GM18517 (cell line): ENCODE data around the gene TMEM143.
"Not testable (repeated sequence)": the region's sequence is repeated elsewhere in the genome, so short reads cannot be mapped to it uniquely, and the experiment has no call there.

Source experiments
- ATAC-seq: cut with Tn5 transposase; IDR thresholded peaks from one replicate; pipeline ENCODE4 v1.9.1; 2021; ENCODE audit warnings: mild to moderate bottlenecking, moderate library complexity; ENCODE audit not compliant: unreplicated experiment

TMEM143 gene

DNA sequence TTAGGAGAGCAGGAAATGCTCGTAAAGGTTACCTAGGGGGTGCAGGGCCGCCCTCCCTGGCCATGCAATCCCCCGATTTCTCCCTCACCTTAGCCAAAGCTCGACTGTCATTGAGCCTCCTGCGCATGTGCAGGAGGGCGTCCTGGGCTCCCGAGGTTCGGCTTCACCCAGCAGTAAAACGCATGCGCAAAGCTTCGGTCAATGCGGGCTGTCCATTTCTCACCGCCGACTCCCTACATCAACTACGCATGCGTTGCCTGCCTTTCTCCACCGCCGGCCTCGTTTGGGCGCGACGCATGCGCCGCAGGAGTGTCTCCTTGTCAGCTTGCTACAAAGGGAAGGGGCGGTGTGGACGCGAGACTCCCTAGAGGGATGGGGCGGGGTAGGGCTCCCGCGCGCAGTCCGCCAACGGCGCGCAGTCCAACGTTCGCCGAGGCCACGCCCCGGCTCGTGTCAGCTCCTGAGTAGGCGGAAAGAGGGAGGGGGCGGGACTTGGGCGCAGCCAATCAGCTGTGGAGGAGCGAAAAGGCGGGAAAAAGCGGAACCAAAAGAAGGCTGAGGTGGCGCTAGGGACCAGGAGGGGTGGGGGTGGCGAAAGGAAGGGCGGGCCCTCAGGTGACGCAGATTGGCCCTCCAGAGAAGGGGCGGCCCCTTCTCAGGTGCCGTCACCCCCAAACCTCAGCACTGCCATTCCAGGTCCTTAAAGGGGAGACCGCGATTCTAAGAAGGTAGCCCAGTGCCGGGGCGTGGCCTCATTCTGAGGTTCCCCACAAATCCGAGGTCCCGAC lies at the start of gene TMEM143, which contains the start of gene SYNGR4:
Gene TMEM143 (minus strand): TSS at position 131 of the 788 bp plus-strand sequence. CDS start 20 bp downstream, at position 111.
Gene SYNGR4 (plus strand): TSS at position 558 of the 788 bp plus-strand sequence. CDS start 1,476 bp downstream, outside the sequence.
- peak; percentile 80 for ATAC-seq

DNA sequence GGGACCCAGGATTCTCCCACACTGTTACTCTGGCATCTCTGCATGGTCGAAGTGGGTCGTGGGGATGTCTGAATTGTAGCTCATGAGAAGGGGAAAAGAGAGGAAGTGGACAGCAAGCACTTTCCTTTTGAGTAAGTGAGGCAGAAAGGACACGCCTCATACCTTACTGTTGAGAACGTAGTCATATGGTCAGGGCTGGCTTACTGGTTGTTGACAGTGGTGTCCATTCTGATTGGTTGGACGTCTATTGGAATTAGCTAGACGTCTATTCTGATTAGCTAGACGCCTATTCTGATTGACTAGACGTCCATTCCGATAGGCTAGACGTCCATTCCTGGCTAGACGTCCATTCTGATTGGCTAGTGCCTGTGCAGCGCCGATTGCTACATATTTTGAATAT lies 42.1 kb upstream of the TMEM143 start:
- no peak for ATAC-seq

DNA sequence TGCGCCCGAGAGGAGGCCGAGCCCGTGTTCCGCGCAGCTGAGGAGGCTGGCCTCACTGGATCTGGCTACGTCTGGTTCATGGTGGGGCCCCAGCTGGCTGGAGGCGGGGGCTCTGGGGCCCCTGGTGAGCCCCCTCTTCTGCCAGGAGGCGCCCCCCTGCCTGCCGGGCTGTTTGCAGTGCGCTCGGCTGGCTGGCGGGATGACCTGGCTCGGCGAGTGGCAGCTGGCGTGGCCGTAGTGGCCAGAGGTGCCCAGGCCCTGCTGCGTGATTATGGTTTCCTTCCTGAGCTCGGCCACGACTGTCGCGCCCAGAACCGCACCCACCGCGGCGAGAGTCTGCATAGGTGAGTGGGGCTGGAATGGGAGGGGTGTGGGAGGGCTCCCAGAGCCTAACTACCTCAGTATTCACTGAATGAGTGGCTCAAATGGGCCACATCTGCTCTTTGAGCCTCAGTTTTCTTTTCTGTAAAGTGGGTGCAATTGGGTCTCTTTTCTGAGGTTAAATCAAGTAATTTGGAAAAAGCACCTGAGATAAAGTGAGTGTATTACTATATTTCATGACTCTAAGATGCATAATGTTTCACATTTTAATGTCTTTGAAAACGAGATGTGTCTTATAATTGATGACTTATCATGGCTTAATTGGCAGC lies 41.4 kb upstream of the TMEM143 start:
- ATAC-seq, result no peak

DNA sequence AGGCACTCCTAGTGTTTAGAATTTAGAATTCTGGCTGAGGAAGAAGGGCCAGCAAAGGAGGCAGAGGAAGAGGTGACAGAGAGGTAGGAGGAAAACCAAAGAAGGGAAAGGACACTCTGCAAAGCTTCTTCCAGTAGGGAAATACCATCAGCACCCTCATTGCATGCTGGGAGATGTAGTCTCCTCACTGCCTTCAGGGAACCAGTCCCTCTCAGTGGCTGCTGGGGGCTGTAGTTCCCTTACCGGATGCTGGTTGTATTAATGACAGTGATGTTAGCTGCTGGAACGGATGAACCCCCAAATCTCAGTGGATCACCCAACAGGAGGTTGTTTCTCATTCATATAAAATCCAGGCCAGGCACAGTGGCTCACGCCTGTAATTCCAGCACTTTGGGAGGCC lies 39.9 kb upstream of the TMEM143 start:
- no peak for ATAC-seq

DNA sequence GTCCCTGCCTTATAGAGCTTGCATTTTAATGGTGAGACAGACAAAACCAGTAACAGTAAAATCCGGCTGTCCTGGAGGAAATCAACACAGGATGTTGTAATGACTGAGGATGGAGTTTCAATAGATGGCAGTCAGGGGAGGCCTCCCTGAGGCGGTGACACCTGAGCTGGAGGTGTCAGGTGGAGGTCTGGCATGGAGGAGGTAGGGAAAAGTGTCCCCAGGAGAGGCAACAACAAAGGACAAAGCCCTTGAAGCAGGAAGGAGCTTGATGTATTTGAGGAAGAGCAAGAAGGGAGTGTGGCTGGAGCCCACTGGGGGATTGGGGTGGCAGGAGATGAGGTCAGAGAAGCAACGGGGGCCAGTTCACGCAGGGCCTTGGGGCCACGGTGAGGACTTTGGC lies 37.5 kb upstream of the TMEM143 start:
- ATAC-seq, result no peak

DNA sequence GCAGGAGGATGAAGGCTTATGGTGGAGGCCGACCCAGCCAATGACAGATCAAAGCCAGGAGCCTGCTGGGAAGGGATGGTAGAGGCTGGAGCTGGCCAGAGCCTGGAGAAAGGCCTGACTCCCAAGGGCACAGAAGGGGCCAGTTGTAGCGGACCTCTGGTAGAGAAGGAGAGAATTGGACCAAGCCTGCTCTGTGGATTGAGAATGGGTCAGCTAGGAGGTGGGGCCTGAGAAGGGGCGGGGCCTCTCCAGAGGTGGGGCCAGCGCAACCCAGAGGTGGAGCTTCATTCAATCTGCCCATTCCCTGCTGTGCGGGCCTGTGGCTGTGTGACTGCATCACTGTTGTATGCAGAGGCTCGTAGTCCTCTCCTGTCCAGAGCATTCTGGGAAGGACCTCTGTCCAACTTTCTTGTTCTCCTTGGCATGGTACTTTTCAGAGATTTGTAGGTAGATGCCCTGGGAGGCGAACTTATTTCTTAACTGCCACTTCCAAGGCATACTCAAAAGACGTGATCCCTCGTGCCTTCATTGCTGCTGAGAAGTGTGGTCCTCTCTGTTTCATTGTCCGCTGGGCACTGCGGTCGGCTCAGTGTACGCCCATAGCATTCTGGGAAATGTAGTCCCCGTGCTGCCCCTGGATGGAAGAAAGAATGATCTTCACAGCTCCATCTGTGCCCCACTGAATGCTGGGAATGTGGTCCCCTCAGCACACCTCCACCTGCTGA lies 36.4 kb upstream of the TMEM143 start:
- no peak for ATAC-seq

DNA sequence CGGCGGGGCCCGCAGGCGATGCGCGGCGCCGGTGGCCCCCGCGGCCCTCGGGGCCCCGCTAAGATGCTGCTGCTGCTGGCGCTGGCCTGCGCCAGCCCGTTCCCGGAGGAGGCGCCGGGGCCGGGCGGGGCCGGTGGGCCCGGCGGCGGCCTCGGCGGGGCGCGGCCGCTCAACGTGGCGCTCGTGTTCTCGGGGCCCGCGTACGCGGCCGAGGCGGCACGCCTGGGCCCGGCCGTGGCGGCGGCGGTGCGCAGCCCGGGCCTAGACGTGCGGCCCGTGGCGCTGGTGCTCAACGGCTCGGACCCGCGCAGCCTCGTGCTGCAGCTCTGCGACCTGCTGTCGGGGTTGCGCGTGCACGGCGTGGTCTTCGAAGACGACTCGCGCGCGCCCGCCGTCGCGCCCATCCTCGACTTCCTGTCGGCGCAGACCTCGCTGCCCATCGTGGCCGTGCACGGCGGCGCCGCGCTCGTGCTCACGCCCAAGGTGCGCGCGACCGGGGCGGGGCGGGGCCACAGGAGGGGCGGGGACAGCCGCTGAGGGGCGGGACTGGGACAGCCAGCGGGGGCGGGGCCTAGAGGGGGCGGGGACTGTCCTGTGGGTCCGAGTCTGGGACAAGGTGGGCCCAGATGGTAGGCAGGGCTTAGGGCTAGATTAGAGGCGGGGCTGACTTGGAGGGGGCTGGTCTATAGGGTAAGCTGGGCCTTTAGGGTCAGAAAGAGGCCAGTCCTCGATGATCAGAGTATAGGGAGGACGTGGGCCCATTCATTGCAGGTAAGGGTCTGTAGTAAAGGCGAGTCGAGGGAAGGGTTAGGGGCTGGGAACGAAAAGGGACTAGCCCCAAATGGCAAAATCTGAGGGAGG lies 34.9 kb upstream of the TMEM143 start:
- ATAC-seq, result peak; percentile 47

DNA sequence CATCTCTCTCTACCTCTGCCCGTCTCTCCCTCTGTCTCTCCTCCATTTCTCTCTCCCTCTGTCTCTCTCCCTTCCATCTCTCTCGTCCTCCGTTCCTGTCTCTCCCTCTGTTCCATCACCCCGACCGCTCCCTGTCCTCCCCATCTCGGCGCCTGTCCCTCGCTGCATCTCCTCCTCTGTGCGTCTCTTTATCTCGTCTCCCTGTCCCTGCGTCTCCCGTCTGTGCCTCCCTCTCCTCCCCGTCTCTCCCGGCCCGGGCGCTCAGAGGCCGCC lies 34.3 kb upstream of the TMEM143 start:
- no peak for ATAC-seq

DNA sequence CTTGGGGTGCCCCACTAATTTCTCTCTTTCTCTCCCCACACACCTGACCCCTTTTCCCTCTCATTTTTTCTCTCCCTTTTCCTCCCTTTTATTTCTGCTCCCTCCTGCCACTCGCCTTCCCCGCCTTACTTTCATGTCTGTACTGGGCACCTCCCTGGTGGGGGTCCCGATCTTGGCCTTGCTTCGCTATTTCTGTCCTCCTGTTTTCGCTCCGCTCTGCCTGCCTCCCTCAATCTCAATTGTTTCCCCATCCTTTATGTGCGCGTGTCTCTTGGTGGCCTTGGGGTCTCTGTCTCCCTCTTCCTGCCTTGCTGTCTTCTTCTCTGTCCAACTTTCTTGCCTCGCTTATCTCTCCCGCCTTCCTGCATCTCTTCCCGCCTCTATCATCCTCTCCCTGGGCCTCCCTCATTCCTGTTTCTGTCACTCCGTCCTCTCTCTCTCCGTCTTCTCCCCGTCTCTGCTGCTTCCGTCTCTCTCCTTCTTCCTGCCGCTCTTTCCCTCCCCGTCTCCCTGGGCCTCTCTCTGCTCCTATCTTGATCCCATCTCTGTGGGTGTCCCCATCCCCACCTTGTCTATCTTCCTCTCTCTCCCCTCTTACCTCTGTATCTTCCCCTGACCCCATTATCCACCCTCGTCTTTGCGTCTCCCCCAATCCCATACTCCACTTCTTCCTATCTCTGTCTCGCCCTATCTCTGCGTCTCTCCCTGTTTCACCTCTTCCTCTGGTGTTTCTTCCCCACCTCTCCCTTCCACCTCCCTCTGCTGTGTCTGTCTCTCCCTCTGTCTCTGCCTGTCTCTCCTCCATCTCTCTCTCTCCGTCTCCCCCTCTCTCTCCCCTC lies 33.7 kb upstream of the TMEM143 start:
- no peak for ATAC-seq

DNA sequence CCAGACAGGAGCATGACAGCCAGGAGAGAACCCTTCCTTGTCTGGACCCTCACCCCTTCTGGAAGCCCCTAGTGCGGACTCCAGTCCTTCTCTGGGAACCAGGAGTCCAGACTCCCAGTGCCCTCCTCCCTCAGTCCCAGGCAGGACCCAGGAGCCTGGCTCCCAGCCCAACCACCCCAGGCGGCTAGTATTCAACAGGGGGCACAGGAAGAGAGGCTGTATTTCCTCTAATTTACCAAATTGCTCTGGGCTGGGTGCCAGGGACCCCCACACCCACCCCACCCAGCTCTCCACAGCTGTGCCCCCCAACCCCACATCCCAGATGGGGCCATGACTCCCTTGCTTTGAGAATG lies 33.1 kb upstream of the TMEM143 start:
- ATAC-seq, result no peak

DNA sequence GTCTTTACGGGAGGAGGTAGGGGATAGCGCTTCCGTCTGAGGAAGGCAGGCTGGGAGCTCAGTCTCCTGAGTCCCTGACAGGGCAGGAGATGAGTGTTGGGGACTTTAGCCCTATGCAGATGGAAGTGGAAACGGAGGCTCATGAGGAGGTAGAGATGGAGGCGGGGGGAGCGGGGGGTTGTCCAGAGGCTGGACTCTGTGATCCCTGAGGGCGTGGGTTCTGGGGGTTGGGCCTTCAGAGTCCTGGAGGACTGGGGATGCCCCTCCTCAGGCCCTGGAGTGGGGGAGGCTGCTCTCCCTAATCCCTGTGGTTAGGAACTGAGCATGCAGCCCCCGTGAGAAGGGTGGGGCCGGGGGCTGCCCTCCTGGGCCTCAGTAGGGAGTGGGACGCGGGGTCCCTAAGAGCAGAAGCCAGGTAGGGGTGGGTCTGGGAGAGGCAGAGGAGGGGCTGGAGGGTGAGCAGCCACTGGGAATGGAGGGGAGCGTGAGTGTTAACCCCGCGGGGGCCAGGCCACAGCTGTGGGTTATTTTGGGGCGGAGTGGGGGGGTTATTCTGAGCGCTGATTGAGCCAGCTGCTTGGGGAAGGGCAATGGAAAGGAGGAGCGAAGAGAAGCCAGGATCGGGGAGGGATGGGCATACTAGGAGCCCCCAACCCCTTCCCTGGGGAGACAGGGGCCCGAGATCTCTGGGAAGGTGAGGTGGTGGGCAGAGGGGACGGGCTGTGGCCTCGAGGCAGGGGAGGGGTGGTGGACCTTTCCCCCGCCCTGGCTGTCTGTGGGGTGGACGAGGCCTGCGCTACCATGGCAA lies 32.5 kb upstream of the TMEM143 start:
- no peak for ATAC-seq

DNA sequence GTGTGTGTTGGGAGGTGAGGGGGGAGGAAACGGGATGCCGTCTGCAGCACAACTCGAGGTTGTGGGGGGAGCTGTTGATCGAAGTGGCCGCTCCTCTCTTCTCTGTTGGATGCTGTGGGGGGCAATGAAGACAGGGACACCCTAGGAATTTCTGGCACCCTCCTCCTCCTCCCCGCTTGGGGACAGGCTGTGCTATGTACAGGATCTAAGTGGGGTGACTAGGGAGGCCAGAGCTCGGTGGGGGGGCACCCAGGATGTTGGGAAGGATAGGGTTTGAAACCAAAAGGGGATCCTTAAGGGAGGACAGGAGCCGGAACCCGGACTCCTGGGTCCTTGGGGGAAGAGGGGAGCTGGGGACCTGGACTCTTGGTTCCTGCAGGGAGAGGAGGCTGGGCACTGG lies 31.8 kb upstream of the TMEM143 start:
- no peak for ATAC-seq

DNA sequence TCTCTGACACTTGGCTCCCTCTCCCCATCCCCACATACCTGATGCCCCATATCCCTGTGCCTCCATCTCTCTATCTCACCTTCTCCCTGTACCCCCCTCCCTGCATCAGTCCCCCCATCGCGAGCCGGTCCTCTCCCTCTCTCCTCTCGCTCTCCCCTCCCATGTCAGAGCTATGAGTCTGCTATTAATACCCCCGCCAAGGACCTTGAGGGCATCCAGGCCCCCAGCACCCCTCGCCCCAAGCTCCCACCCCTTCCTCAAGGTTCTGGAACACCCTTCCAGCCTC lies 31.4 kb upstream of the TMEM143 start:
- ATAC-seq, result no peak

DNA sequence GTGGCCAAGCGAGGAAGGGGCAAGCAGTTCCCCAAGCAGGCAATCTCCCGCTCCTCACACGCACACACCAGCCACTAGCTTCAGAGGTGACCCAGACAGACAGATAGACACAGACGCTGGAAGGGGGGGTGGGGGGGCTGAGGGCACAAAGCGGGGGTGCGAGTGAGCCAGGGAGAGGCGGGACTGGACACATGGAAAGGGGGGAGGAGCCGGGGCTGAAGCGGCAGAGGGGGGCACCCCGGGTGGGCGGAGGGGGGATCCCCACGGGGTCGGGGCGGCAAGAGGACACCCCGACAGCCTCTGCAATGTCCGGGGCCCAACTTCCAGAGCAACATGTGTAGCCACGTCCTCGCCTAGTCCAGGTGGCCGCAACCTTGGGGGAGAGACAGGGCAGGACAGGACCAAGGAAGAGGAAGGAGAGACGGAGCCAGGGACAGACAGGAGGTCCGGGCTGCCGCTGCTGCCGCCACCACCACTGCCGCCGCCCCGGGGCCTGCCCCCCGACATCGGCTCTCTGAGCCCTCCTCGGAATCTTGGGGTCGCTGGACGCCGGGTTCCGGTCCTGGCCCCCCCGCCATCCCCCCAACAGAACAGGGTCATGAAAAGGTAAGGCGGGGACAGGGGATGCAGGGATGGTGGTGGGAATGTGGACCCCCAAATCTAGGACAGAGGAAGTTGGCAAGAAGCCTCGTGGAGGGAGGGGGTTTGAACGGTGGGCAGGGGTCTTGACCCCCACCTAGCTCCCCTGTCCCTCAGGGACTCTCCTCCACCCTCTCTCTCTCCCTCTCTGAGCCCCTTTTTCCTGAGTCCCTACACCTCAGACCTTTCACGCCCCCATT lies 30.8 kb upstream of the TMEM143 start:
- ATAC-seq, result no peak

DNA sequence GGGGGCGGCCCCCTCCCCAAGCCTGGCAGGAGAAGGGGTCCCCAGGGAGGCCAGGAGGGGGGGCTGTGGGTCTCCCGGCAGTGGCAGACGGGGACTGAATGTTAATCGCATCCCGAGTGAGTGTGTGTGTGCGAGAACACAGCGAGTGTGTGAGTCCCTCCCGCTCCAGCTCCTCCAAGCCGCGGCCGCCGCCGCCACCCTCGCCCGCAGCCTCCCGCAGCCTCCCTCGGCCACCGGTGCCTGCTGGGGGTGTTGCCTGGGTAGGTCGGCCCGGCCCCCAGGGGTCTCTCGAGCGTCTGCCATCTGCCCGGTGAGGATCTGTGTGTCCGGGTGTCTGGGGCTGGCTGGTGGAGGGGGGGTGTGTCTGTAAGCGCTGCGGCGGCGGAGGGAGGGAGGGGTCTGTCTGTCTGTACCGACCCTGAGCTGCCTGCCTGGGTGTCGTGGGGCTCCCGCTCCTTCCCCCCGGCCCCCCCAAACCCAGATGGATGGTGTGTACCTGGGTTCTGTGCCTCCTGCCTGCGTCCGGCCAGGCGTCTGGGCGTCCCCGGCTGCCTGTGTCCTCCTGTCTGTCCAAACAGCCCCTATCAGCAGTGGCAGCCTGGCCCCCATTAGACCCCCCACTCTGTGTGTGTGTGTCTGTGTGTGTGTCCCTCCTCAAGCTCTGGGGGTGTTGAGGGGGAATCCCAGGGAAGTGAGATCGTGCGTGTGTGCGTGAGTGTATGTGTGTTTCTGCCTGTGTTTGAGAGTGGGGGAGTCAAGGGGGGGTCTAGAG lies 30.0 kb upstream of the TMEM143 start, which contains the start of gene GRIN2D:
Gene GRIN2D (plus strand): TSS at position 110 of the 772 bp plus-strand sequence. CDS start 4,725 bp downstream, outside the sequence.
- ATAC-seq, result no peak

DNA sequence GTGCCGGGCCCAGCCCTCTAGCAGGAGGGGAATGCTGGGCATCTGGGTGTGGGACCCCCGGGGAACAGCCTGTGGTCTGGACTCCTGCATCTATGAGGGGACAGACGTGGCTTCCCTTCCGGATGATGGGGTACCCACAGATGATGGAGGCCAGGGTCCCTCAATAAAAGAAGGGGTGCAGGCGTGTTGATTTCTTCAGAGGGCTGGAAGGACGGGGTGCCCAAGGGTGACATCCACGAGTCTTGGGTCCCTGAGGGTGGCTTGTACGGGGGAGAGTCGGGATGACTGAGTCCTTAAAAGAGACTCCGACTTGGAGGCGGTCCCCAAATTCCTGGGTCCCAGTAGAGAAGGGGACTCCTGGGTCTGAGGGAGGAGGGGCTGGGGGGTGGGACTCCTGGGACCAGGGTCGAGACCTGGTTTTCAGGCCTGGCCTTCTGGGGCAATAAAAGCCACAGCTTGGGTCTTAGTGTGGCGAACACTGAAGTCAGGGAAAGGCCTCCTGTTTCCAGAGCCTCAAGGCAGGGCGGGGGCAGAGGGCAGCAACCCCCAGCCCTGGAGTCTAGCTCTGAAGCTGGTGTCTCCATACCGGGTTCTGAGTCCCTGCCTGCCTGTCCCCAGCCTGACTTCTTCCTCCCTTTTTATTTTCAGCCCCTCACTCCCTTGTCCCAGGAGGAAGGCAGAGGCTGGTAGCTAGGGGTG lies 29.3 kb upstream of the TMEM143 start:
- no peak for ATAC-seq

DNA sequence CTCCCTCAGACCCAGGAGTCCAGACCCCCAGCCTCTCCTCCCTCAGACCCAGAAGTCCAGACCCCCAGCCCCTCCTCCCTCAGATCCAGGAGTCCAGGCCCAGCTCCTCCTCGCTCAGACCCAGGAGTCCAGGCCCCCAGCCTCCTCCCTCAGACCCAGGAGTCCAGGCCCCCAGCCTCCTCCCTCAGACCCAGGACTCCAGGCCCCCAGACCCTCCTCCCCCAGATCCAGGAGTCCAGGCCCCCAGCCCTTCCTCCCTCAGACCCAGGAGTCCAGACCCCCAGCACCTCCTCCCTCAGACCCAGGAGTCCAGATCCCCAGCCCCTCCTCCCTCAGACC lies 28.2 kb upstream of the TMEM143 start:
- not testable (repeated sequence) for ATAC-seq
